ENCODE measurements around the gene HOXA9. TPM values are rescaled to one million over a fixed set of nuclear protein-coding genes. Genes with fewer than 3 reads are reported as not detected.

Gene HOXA9
- total and polyA plus RNA-seq, 4 donors, result 0.02 to 0.70 TPM; not detected in 2

DNA sequence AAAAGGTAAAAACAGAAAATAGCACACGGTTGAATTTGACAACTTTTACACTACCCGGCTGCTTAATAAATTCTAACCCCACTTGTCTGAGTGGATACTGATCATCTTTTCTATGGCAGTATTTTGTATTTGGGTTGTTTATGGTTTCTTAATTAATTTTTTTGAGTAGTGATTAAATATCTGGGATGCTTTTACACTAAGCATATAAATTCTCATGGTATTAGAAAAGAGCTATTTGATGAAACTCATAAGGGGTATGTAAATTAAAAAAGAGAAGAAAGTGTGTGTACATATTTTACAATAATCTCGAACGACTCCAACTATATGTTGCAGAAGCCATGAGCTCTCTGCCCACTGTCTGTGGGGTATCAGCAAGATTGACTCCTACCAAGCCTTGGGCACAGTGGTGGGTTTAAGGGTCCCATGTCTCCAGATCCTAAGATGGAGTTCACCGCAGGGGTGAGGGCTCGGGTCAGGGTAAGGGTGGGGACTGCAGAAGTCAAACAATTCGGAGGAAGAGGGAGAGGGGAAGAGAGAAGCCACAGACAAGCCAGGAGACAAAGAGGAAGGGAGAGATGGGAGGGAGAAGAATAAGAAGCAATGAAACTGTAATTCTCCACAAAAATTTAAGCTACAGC, 42.1 kb upstream of the HOXA9 start:
- no peak for TF ChIP-seq HNF4A (conservative IDR thresholded peaks at IDR 0.05)
- TF ChIP-seq NR2F2 (IDR thresholded peaks at IDR 0.05), result no peak
- TF ChIP-seq, protein P1, sequence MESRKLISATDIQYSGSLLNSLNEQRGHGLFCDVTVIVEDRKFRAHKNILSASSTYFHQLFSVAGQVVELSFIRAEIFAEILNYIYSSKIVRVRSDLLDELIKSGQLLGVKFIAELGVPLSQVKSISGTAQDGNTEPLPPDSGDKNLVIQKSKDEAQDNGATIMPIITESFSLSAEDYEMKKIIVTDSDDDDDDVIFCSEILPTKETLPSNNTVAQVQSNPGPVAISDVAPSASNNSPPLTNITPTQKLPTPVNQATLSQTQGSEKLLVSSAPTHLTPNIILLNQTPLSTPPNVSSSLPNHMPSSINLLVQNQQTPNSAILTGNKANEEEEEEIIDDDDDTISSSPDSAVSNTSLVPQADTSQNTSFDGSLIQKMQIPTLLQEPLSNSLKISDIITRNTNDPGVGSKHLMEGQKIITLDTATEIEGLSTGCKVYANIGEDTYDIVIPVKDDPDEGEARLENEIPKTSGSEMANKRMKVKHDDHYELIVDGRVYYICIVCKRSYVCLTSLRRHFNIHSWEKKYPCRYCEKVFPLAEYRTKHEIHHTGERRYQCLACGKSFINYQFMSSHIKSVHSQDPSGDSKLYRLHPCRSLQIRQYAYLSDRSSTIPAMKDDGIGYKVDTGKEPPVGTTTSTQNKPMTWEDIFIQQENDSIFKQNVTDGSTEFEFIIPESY (IDR thresholded peaks at IDR 0.05), result no peak
- no peak for TF ChIP-seq FOXA1 (IDR thresholded peaks at IDR 0.05)
- TF ChIP-seq JUND (IDR thresholded peaks at IDR 0.05), result no peak
- TF ChIP-seq HNF4G (IDR thresholded peaks at IDR 0.05), result no peak
- no peak for TF ChIP-seq GABPA (IDR thresholded peaks at IDR 0.05 in 1 of 2, conservative IDR thresholded peaks at IDR 0.05 in 1 of 2)
- TF ChIP-seq, protein P2, sequence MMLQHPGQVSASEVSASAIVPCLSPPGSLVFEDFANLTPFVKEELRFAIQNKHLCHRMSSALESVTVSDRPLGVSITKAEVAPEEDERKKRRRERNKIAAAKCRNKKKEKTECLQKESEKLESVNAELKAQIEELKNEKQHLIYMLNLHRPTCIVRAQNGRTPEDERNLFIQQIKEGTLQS (IDR thresholded peaks at IDR 0.05), result no peak
- TF ChIP-seq SP1 (IDR thresholded peaks at IDR 0.05), result no peak
- TF ChIP-seq TAF1 (conservative IDR thresholded peaks at IDR 0.05), result no peak
- no peak for TF ChIP-seq FOXA2 (IDR thresholded peaks at IDR 0.05)
- WGBS, result 50% methylated on average over 7 of the region's 7 CpGs
- Histone ChIP-seq H3K36me3 (ENCODE audit: control insufficient read depth in 4 of 4, insufficient read depth in 3 of 4, low read depth in 1 of 4, low read length in 3 of 4) (no peaks in the 10 kb centered on the region), H3K27me3 (ENCODE audit: control insufficient read depth in 4 of 4, insufficient read depth in 4 of 4, low read length in 3 of 4) (peaks cover 0 to 43% (median 16%) of the 10 kb centered on the region in 4 donors), H3K9ac (ENCODE audit: low read depth in 1 of 2, low read length in 2 of 2) (no peak overlapping the region), H3K27ac (ENCODE audit: low read depth in 1 of 2, low read length in 2 of 2) (no peak overlapping the region), H3K9me3 (ENCODE audit: control insufficient read depth in 4 of 4, low read length in 3 of 4) (peaks cover 0 to 5% (median 0%) of the 10 kb centered on the region in 4 donors), H3K4me1 (ENCODE audit: control insufficient read depth in 4 of 4, insufficient read depth in 4 of 4, low read length in 3 of 4) (peaks cover 8 to 17% (median 10%) of the 10 kb centered on the region in 4 donors), H3K4me3 (ENCODE audit: low read depth in 1 of 3, low read length in 3 of 3) (no peak overlapping the region)
- DNase-seq (ENCODE audit: low spot score), result peak; percentile 16

DNA sequence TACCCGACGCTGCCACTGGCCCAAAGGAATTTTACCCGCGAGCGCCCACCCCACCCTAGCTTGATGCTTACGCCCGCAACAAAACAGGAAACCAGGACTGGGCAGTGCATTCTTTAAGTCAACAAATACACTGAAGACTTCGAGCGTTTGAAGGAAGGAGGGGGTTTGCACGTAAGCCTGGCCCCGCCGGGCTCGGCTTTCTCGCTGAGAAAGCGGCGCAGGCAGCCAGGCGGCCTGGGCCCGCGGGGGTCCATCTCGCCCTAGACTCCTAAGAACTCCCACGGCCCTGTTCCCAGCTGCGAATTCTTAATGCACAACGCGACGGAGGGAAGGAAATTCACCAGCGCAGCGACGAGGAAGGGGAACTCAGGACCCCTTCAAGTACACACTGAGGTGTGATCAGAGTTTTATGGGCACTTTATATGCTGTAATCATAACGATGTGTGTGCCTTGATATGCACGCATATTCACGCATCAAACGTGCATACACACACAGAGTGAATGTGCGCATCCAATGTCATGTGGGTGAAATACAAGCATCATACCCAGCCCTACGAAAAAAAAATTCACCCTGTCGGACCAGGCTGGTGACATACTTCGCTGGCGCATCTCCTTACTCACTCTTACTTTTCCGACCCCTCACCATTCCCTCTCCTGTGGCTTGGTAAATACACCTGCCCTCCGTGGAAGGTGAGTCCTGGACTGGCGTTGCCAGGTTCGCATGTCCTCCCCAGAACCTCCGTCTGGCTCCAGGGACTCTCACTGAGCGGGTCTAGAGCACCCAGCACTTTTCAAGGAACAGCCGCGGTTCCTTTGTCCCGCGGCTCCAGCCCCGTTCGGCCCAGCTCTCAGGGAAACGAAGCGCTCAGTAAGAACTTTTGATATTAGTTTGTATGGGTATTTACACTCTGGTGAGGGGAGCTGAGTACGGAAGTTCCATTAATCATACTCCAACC, 40.3 kb upstream of the HOXA9 start:
- DNase-seq (ENCODE audit: low spot score), result peak; percentile 20
- no peak for TF ChIP-seq FOXA1 (IDR thresholded peaks at IDR 0.05)
- no peak for TF ChIP-seq FOXA2 (IDR thresholded peaks at IDR 0.05)
- TF ChIP-seq, protein P3, sequence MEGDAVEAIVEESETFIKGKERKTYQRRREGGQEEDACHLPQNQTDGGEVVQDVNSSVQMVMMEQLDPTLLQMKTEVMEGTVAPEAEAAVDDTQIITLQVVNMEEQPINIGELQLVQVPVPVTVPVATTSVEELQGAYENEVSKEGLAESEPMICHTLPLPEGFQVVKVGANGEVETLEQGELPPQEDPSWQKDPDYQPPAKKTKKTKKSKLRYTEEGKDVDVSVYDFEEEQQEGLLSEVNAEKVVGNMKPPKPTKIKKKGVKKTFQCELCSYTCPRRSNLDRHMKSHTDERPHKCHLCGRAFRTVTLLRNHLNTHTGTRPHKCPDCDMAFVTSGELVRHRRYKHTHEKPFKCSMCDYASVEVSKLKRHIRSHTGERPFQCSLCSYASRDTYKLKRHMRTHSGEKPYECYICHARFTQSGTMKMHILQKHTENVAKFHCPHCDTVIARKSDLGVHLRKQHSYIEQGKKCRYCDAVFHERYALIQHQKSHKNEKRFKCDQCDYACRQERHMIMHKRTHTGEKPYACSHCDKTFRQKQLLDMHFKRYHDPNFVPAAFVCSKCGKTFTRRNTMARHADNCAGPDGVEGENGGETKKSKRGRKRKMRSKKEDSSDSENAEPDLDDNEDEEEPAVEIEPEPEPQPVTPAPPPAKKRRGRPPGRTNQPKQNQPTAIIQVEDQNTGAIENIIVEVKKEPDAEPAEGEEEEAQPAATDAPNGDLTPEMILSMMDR (IDR thresholded peaks at IDR 0.05; ENCODE audit: low read depth, low read length, missing input control), result no peak
- TF ChIP-seq, protein P4, sequence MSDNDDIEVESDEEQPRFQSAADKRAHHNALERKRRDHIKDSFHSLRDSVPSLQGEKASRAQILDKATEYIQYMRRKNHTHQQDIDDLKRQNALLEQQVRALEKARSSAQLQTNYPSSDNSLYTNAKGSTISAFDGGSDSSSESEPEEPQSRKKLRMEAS (IDR thresholded peaks at IDR 0.05), result no peak
- TF ChIP-seq, protein P1 (IDR thresholded peaks at IDR 0.05), result no peak
- no peak for TF ChIP-seq HNF4G (IDR thresholded peaks at IDR 0.05)
- TF ChIP-seq NR2F2 (IDR thresholded peaks at IDR 0.05), result no peak
- no peak for TF ChIP-seq RAD21 (IDR thresholded peaks at IDR 0.05)
- no peak for TF ChIP-seq RXRA (IDR thresholded peaks at IDR 0.05)
- TF ChIP-seq YY1 (IDR thresholded peaks at IDR 0.05), result no peak
- TF ChIP-seq JUND (IDR thresholded peaks at IDR 0.05), result no peak
- no peak for TF ChIP-seq SP1 (IDR thresholded peaks at IDR 0.05)
- no peak for TF ChIP-seq EGR1 (IDR thresholded peaks at IDR 0.05; ENCODE audit: low read depth in 2 of 2)
- TF ChIP-seq TAF1 (conservative IDR thresholded peaks at IDR 0.05), result no peak
- Histone ChIP-seq H3K27ac (ENCODE audit: low read depth in 1 of 2, low read length in 2 of 2) (no peak overlapping the region), H3K4me3 (ENCODE audit: low read depth in 1 of 3, low read length in 3 of 3) (peak overlapping the region in 1 of 3 donors; percentile 16), H3K4me1 (ENCODE audit: control insufficient read depth in 4 of 4, insufficient read depth in 4 of 4, low read length in 3 of 4) (peaks cover 11 to 23% (median 17%) of the 10 kb centered on the region in 4 donors), H3K9me3 (ENCODE audit: control insufficient read depth in 4 of 4, low read length in 3 of 4) (peaks cover 0 to 5% (median 0%) of the 10 kb centered on the region in 4 donors), H3K36me3 (ENCODE audit: control insufficient read depth in 4 of 4, insufficient read depth in 3 of 4, low read depth in 1 of 4, low read length in 3 of 4) (no peaks in the 10 kb centered on the region), H3K27me3 (ENCODE audit: control insufficient read depth in 4 of 4, insufficient read depth in 4 of 4, low read length in 3 of 4) (peaks cover 0 to 49% (median 19%) of the 10 kb centered on the region in 4 donors), H3K9ac (ENCODE audit: low read depth in 1 of 2, low read length in 2 of 2) (no peak overlapping the region)
- WGBS, result 9% methylated on average over 52 of the region's 52 CpGs
